K562 (cell line): ENCODE data around the gene AIFM1. TPM values are rescaled to one million over a fixed set of nuclear protein-coding genes. Genes with fewer than 3 reads are reported as not detected.
A peak's percentile ranks its signal among the peaks of the same experiment; 100 is the strongest.

ENCODE experiments used
- ATAC-seq: fragments of 200-7000 bp; cut with Tn5 transposase; 3 replicates; pipeline ENCODE4 v1.9.1; 2020; ENCODE audit warnings: moderate library complexity
- BruUV-seq: library from RNA; stranded (reverse); fragments of 400-500 nt; replicated peaks from 2 replicates; lab custom pipeline; 2021; lab: Mats Ljungman, UMichigan
- CTCF ChIA-PET: fragments of 300-600 bp; formaldehyde crosslinking; extraction: SDS; loops from one replicate; lab custom pipeline; 2021; ENCODE audit warnings: low intra/inter-chr PET ratio; lab: Yijun Ruan, JAX
- POLR2A ChIA-PET: fragments of 300-600, 350-650 bp; sonication (Branson Sonifier 250); formaldehyde crosslinking; extraction: SDS; loops from one replicate; lab custom pipeline; 2021; ENCODE audit warnings: antibody characterized with exemption, inconsistent platforms; lab: Yijun Ruan, JAX
- DNase-seq, 4 experiments: peaks; one replicate each; pipeline versions ENCODE4 v3.0.0 to v3.0.0-alpha.2; 2011 to 2018; ENCODE audit warnings: low spot score in 3 of 4, mixed read lengths in 3 of 4; ENCODE audit errors: extremely low read depth in 1 of 4
- FAIRE-seq: peaks from 2 replicates; lab custom pipeline; 2011; peaks lifted over from hg19 to GRCh38; lab: Jason Lieb, UNC
- H2AFZ ChIP-seq: 2 replicates; pipeline ENCODE4 v1.6.0; 2011; ENCODE audit warnings: low read depth, low read length, control low read depth, inconsistent platforms
- H3K27ac ChIP-seq: fragments of 200-600 bp; 3 replicates; pipeline ENCODE4 v1.8.0; 2011; ENCODE audit warnings: low read depth, mild to moderate bottlenecking, control low read depth, inconsistent platforms, low read length, moderate library complexity, mixed read lengths; ENCODE audit errors: extremely low read depth
- H3K27me3 ChIP-seq, 2 experiments: fragments of 300-600 bp in 1 of 2; 2 replicates in 1 of 2; 3 replicates in 1 of 2; pipeline versions ENCODE4 v1.6.0 to v1.8.0; 2011; ENCODE audit warnings: inconsistent platforms in 2 of 2, low read length in 2 of 2, mild to moderate bottlenecking in 1 of 2, mixed read lengths in 1 of 2, moderate library complexity in 1 of 2; ENCODE audit not compliant: control insufficient read depth in 2 of 2, insufficient read depth in 2 of 2
- H3K36me3 ChIP-seq: fragments of 300-600 bp; 3 replicates; pipeline ENCODE4 v1.8.0; 2011; ENCODE audit warnings: mild to moderate bottlenecking, low read length, inconsistent platforms; ENCODE audit not compliant: control insufficient read depth, insufficient read depth
- H3K4me1 ChIP-seq, 2 experiments: fragments of 200-600 bp in 1 of 2; replicated peaks in 1 of 2; 2 replicates in 1 of 2; 3 replicates in 1 of 2; pipeline versions ENCODE4 v1.5.1 to v1.8.0; 2011; ENCODE audit warnings: inconsistent platforms in 2 of 2, low read length in 2 of 2, mild to moderate bottlenecking in 1 of 2, mixed read lengths in 1 of 2, moderate library complexity in 1 of 2; ENCODE audit not compliant: control insufficient read depth in 2 of 2, insufficient read depth in 2 of 2
- H3K4me2 ChIP-seq: 2 replicates; pipeline ENCODE4 v1.6.1; 2011; ENCODE audit warnings: low read length, control low read depth, inconsistent platforms, mixed read lengths; ENCODE audit not compliant: insufficient read depth
- H3K4me3 ChIP-seq: fragments of 200-600 bp; sonication (generic), shearing (Covaris generic); 2 replicates; pipeline ENCODE4 v1.5.1; 2016; ENCODE audit warnings: control low read depth, inconsistent platforms
- H3K79me2 ChIP-seq: fragments of 200-600 bp; 3 replicates; pipeline ENCODE4 v1.8.0; 2011; ENCODE audit warnings: low read length, inconsistent platforms; ENCODE audit not compliant: control insufficient read depth, insufficient read depth
- H3K9ac ChIP-seq, 2 experiments: 2 replicates each; pipeline versions ENCODE4 v1.6.0 to v1.6.1; 2011; ENCODE audit warnings: low read depth in 2 of 2, low read length in 2 of 2, control low read depth in 1 of 2, inconsistent platforms in 1 of 2, mild to moderate bottlenecking in 1 of 2, mixed read lengths in 1 of 2; ENCODE audit not compliant: insufficient read depth in 1 of 2
- H3K9me1 ChIP-seq: one replicate; pipeline ENCODE4 v1.6.0; 2011; ENCODE audit warnings: inconsistent platforms, mild to moderate bottlenecking, low read length, moderate library complexity; ENCODE audit not compliant: control insufficient read depth, insufficient read depth
- H3K9me3 ChIP-seq: replicated peaks from 2 replicates; pipeline ENCODE4 v1.5.1; 2011; ENCODE audit warnings: low read depth, low read length, inconsistent platforms; ENCODE audit not compliant: control insufficient read depth, insufficient read depth
- H4K20me1 ChIP-seq: replicated peaks from 2 replicates; pipeline ENCODE4 v1.6.1; 2011; ENCODE audit warnings: low read length, inconsistent platforms, mixed read lengths; ENCODE audit not compliant: control insufficient read depth, insufficient read depth
- ATF7 ChIP-seq: fragments of 450-650 bp; IDR thresholded peaks from 2 replicates; pipeline ENCODE4 v1.7.1; 2014; ENCODE audit warnings: mild to moderate bottlenecking, moderate library complexity
- CCAR2 ChIP-seq: fragments of 200-400 bp; formaldehyde crosslinking; IDR thresholded peaks from 2 replicates; pipeline ENCODE4 v1.6.1; 2017; ENCODE audit warnings: mild to moderate bottlenecking, low read depth, low read length
- JUND ChIP-seq, 2 experiments: IDR thresholded peaks; 2 replicates in 1 of 2; 3 replicates in 1 of 2; pipeline ENCODE4 v1.6.1; 2011; ENCODE audit warnings: borderline replicate concordance in 2 of 2, low read depth in 2 of 2, low read length in 2 of 2, improper control_type of control experiment in 1 of 2, missing biosample characterization in 1 of 2, missing genetic modification characterization in 1 of 2, missing genetic modification reagents in 1 of 2
- STAT5A ChIP-seq: IDR thresholded peaks from 2 replicates; pipeline ENCODE4 v1.6.1; 2012; ENCODE audit warnings: low read length, inconsistent platforms, borderline replicate concordance
- WGBS: fragments of 100-300 bp; shearing (Covaris generic); methylation state at CpG from one replicate; pipeline ENCODE4 v1.1.6; 2016; ENCODE audit warnings: low coverage, mixed read lengths; ENCODE audit not compliant: insufficient coverage; ENCODE audit errors: missing lambda C conversion rate; 5-methylcytosine and 5-hydroxymethylcytosine counted together
- in situ Hi-C: fragments of 300-500 bp; cut with MboI; formaldehyde crosslinking; loops from 4 replicates; pipeline ENCODE4 v1.15.0; 2018; ENCODE audit warnings: inconsistent platforms, mixed read lengths
- intact Hi-C: fragments of 100-400 bp; cut with micrococcal nuclease; formaldehyde crosslinking; loops from 2 replicates; pipeline ENCODE4 v1.14.2; 2022
- polyA plus RNA-seq, 8 experiments: library from polyadenylated mRNA; depleted of rRNA in 4 of 8; stranded (reverse) in 5 of 8; unstranded in 3 of 8; fragments of >200 nt; fragmentation: Nextera tagmentation in 2 of 8; fragmentation: Illumina TruSeq in 1 of 8; extraction: Ambion mirVana in 2 of 8; extraction: Trizol in 1 of 8; gene quantifications; 2 replicates each; pipeline versions ENCODE4 v1.2.1 to v1.2.3, GENCODE V29; 2011 to 2014; ENCODE audit warnings: inconsistent platforms in 1 of 8, missing spikeins in 1 of 8
- total RNA-seq, 7 experiments: library from RNA; depleted of rRNA in 6 of 7; stranded (reverse); fragments of >200 nt in 6 of 7; fragmentation: Illumina TruSeq in 2 of 7; extraction: Trizol in 2 of 7; gene quantifications; 2 replicates each; pipeline versions ENCODE4 v1.2.1 to v1.2.3, GENCODE V29; 2011 to 2021; ENCODE audit warnings: low replicate concordance in 1 of 7
- TF ChIP-seq, protein P1 (sequence below): fragments of 450-650 bp; IDR thresholded peaks from 2 replicates; pipeline ENCODE4 v1.6.1; 2016; ENCODE audit warnings: borderline replicate concordance
- TF ChIP-seq, protein P2 (sequence below), 2 experiments: fragments of 450-650 bp in 1 of 2; sonication (generic) in 1 of 2; formaldehyde crosslinking in 1 of 2; IDR thresholded peaks in 1 of 2; conservative IDR thresholded peaks in 1 of 2; 2 replicates each; pipeline versions ENCODE4 v1.6.1 to v1.8.1; 2016 to 2023; ENCODE audit warnings: mild to moderate bottlenecking in 2 of 2, moderate library complexity in 2 of 2, inconsistent platforms in 1 of 2, missing genetic modification reagents in 1 of 2
- TF ChIP-seq, protein P3 (sequence below): fragments of 450-650 bp; formaldehyde crosslinking; IDR thresholded peaks from 2 replicates; pipeline ENCODE4 v1.4.0; 2022; ENCODE audit warnings: missing genetic modification characterization
- TF ChIP-seq, protein P4 (sequence below): fragments of 450-650 bp; IDR thresholded peaks from 2 replicates; pipeline ENCODE4 v1.6.1; 2017; ENCODE audit warnings: antibody characterized with exemption

Gene AIFM1
- total and polyA plus RNA-seq, 9 of the 15 experiments (the other 6 are each of a cell fraction or from before 2014, with no cell fraction given) = 51.0 to 117 (median 91.2) TPM

DNA sequence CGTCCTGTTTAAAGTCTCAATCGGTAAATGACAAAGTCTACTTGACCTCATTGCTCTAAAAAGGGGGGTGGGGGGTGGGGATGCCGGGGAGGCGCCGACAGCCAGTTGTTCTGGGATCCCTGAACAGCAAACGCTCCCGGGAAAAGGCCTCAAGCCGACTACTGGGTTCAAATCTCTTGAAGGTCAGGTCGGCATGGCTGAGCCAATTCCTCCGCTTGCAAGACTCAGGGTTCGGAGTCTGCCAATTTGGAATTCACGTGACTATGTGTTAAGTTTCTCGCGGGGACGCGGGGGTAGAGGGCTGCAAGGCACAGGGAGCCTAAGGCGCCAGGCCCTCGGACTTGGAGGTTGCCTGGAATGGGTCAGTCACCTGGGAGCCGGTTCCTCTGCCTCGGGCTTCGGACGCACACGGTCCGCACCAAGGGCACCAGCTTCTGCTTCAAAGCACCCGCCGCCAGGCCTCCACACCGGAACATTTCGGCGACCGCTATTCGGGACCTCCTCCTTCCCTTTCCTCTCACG is 399 bp downstream of the AIFM1 start (continued):
- TF ChIP-seq, protein P1, sequence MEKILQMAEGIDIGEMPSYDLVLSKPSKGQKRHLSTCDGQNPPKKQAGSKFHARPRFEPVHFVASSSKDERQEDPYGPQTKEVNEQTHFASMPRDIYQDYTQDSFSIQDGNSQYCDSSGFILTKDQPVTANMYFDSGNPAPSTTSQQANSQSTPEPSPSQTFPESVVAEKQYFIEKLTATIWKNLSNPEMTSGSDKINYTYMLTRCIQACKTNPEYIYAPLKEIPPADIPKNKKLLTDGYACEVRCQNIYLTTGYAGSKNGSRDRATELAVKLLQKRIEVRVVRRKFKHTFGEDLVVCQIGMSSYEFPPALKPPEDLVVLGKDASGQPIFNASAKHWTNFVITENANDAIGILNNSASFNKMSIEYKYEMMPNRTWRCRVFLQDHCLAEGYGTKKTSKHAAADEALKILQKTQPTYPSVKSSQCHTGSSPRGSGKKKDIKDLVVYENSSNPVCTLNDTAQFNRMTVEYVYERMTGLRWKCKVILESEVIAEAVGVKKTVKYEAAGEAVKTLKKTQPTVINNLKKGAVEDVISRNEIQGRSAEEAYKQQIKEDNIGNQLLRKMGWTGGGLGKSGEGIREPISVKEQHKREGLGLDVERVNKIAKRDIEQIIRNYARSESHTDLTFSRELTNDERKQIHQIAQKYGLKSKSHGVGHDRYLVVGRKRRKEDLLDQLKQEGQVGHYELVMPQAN = peak; percentile 40; the same call in 1 of the 2 replicates
- TF ChIP-seq CCAR2 = no peak

DNA sequence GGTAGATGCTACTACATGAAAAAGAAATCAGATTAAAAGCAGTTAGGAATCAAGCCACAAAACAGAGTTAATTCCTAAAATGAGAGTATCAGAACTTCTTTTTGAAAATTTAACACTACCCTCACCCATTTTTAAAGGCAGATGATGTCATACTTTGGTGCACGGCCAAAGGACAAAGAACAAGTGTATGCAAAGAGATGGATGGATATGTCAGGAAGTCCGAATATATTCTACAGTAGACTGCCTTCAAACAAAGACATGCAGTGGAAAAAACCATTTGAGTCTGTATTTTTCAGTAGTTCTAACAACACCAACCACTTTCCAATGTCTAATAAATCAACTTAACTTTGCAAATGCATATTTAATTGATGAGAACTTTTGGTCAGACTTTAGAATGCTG is 2.2 kb downstream of the AIFM1 start:
- Histone ChIP-seq H3K9me3 (no peaks in the 10 kb centered on the region), H3K36me3 (peaks cover 16% of the 10 kb centered on the region; the same call in 2 of the 3 replicates), H2AFZ (no peak overlapping the region), H3K27ac (no peak overlapping the region), H3K4me3 (no peak overlapping the region), H3K9ac (no peak overlapping the region), H3K4me1 (peaks cover 8 to 23% of the 10 kb centered on the region in 2 experiments; a peak in 3 of 5 replicates), H3K79me2 (peaks cover 50% of the 10 kb centered on the region), H3K9me1 (no peaks in the 10 kb centered on the region), H3K4me2 (peak overlapping the region; percentile 6; the same call in 1 of the 2 replicates), H3K27me3 (no peaks in the 10 kb centered on the region), H4K20me1 (no peaks in the 10 kb centered on the region)
- no peak for DNase-seq
- intact Hi-C loops (no loop called here), in situ Hi-C loops (no loop called here)
- no peak for ATAC-seq
- WGBS = 39% methylated on average over 2 of the region's 2 CpGs
- CTCF ChIA-PET = no interaction called here
- BruUV-seq = no TSS peak
- POLR2A ChIA-PET = interaction anchor here (1.3 to 2.9 kb wide), 2 partner anchors 10 to 11 kb away, joined by 4 to 10 read pairs; no protein-coding TSS in a partner anchor
- no peak for FAIRE-seq
- TF ChIP-seq JUND (IDR thresholded peaks at IDR 0.05; ENCODE audit: borderline replicate concordance, low read depth, low read length) (peak; percentile 50; the same call in 1 of the 2 replicates), JUND (tag; IDR thresholded peaks at IDR 0.05; ENCODE audit: borderline replicate concordance, low read depth, low read length) (0 out of 3 replicates have a peak, but pooled peaks have one; percentile 40), STAT5A (no peak), ATF7 (peak; percentile 76)
- TF ChIP-seq, protein P2, sequence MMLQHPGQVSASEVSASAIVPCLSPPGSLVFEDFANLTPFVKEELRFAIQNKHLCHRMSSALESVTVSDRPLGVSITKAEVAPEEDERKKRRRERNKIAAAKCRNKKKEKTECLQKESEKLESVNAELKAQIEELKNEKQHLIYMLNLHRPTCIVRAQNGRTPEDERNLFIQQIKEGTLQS (IDR thresholded peaks at IDR 0.05) = peak; percentile 82
- TF ChIP-seq, protein P2 (CRISPR knock-in tag; conservative IDR thresholded peaks at IDR 0.05) = no peak
- TF ChIP-seq, protein P3, sequence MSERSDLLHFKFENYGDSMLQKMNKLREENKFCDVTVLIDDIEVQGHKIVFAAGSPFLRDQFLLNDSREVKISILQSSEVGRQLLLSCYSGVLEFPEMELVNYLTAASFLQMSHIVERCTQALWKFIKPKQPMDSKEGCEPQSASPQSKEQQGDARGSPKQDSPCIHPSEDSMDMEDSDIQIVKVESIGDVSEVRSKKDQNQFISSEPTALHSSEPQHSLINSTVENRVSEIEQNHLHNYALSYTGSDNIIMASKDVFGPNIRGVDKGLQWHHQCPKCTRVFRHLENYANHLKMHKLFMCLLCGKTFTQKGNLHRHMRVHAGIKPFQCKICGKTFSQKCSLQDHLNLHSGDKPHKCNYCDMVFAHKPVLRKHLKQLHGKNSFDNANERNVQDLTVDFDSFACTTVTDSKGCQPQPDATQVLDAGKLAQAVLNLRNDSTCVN (CRISPR knock-in tag) = no peak
- TF ChIP-seq, protein P4, sequence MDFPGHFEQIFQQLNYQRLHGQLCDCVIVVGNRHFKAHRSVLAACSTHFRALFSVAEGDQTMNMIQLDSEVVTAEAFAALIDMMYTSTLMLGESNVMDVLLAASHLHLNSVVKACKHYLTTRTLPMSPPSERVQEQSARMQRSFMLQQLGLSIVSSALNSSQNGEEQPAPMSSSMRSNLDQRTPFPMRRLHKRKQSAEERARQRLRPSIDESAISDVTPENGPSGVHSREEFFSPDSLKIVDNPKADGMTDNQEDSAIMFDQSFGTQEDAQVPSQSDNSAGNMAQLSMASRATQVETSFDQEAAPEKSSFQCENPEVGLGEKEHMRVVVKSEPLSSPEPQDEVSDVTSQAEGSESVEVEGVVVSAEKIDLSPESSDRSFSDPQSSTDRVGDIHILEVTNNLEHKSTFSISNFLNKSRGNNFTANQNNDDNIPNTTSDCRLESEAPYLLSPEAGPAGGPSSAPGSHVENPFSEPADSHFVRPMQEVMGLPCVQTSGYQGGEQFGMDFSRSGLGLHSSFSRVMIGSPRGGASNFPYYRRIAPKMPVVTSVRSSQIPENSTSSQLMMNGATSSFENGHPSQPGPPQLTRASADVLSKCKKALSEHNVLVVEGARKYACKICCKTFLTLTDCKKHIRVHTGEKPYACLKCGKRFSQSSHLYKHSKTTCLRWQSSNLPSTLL = no peak
